ENCODE measurements around the gene GBF1. TPM values are rescaled to one million over a fixed set of nuclear protein-coding genes. Genes with fewer than 3 reads are reported as not detected.

GBF1 gene
- total and polyA plus RNA-seq, 10 of the 15 experiments (the other 5 are each of a cell fraction or from before 2014, with no cell fraction given), result 0.82 to 42.0 (median 21.8) TPM

- TF ChIP-seq, protein P1, sequence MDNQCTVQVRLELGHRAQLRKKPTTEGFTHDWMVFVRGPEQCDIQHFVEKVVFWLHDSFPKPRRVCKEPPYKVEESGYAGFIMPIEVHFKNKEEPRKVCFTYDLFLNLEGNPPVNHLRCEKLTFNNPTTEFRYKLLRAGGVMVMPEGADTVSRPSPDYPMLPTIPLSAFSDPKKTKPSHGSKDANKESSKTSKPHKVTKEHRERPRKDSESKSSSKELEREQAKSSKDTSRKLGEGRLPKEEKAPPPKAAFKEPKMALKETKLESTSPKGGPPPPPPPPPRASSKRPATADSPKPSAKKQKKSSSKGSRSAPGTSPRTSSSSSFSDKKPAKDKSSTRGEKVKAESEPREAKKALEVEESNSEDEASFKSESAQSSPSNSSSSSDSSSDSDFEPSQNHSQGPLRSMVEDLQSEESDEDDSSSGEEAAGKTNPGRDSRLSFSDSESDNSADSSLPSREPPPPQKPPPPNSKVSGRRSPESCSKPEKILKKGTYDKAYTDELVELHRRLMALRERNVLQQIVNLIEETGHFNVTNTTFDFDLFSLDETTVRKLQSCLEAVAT (IDR thresholded peaks at IDR 0.05), result no peak
- TF ChIP-seq TCF7 (IDR thresholded peaks at IDR 0.05; ENCODE audit: borderline replicate concordance) (no peak), CBFB (IDR thresholded peaks at IDR 0.05; ENCODE audit: low read depth) (no peak), ZNF384 (IDR thresholded peaks at IDR 0.05; ENCODE audit: borderline replicate concordance, low read depth, low read length) (no peak), PML (IDR thresholded peaks at IDR 0.05; ENCODE audit: low read length) (no peak), SUPT20H (IDR thresholded peaks at IDR 0.05; ENCODE audit: borderline replicate concordance, control insufficient read depth, low read depth, low read length) (no peak), NR2F1 (conservative IDR thresholded peaks at IDR 0.05) (no peak), MEF2B (IDR thresholded peaks at IDR 0.05; ENCODE audit: partially characterized antibody, poor library complexity, severe bottlenecking) (no peak), TARDBP (IDR thresholded peaks at IDR 0.05; ENCODE audit: borderline replicate concordance) (no peak), HDGF (IDR thresholded peaks at IDR 0.05) (no peak), BRCA1 (IDR thresholded peaks at IDR 0.05; ENCODE audit: low read depth, low read length) (no peak), USF2 (IDR thresholded peaks at IDR 0.05; ENCODE audit: borderline replicate concordance, low read depth, low read length) (no peak)
- TF ChIP-seq, protein P2, sequence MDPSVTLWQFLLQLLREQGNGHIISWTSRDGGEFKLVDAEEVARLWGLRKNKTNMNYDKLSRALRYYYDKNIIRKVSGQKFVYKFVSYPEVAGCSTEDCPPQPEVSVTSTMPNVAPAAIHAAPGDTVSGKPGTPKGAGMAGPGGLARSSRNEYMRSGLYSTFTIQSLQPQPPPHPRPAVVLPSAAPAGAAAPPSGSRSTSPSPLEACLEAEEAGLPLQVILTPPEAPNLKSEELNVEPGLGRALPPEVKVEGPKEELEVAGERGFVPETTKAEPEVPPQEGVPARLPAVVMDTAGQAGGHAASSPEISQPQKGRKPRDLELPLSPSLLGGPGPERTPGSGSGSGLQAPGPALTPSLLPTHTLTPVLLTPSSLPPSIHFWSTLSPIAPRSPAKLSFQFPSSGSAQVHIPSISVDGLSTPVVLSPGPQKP (IDR thresholded peaks at IDR 0.05; ENCODE audit: low read depth, low read length), result no peak
- TF ChIP-seq, protein P3, sequence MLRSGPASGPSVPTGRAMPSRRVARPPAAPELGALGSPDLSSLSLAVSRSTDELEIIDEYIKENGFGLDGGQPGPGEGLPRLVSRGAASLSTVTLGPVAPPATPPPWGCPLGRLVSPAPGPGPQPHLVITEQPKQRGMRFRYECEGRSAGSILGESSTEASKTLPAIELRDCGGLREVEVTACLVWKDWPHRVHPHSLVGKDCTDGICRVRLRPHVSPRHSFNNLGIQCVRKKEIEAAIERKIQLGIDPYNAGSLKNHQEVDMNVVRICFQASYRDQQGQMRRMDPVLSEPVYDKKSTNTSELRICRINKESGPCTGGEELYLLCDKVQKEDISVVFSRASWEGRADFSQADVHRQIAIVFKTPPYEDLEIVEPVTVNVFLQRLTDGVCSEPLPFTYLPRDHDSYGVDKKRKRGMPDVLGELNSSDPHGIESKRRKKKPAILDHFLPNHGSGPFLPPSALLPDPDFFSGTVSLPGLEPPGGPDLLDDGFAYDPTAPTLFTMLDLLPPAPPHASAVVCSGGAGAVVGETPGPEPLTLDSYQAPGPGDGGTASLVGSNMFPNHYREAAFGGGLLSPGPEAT (IDR thresholded peaks at IDR 0.05; ENCODE audit: low read depth), result no peak
- Histone ChIP-seq H3K4me3 (no peak overlapping the region), H3K36me3 (ENCODE audit: control insufficient read depth in 2 of 2, insufficient read depth in 2 of 2, low read length in 1 of 2) (peaks cover 0 to 5% of the 10 kb centered on the region in 2 experiments; a peak in 2 of 4 replicates), H3K79me2 (ENCODE audit: control insufficient read depth, insufficient read depth, low read length) (peaks cover 7% of the 10 kb centered on the region), H3K4me2 (ENCODE audit: control insufficient read depth, insufficient read depth) (no peak overlapping the region), H2AFZ (ENCODE audit: control insufficient read depth, low read depth, low read length) (no peak overlapping the region), H3K9me3 (replicated peaks; ENCODE audit: control insufficient read depth, insufficient read depth, low read length) (no peaks in the 10 kb centered on the region), H3K27me3 (replicated peaks in 1 of 2; ENCODE audit: control insufficient read depth in 2 of 2, insufficient read depth in 2 of 2, low read length in 1 of 2) (no peaks in the 10 kb centered on the region; a peak in 1 of 4 replicates), H3K27ac (ENCODE audit: control insufficient read depth, insufficient read depth) (no peak overlapping the region), H3K4me1 (ENCODE audit: control insufficient read depth, insufficient read depth, low read length) (peaks cover 18% of the 10 kb centered on the region), H3K9ac (ENCODE audit: control insufficient read depth, insufficient read depth, low read length) (no peak overlapping the region), H4K20me1 (ENCODE audit: control insufficient read depth, insufficient read depth) (peaks cover 2% of the 10 kb centered on the region; the same call in 1 of the 2 replicates)
- ATAC-seq, result no peak
- ChIA-PET CTCF (interaction anchor here (0.7 to 5.6 kb wide), 15 partner anchors 8 to 254 kb away, joined by 3 to 90 read pairs (median 10); partner anchors contain the start of genes C10orf95, CUEDC2, ELOVL3 and NFKB2), RAD21 (ENCODE audit: unreplicated experiment) (interaction anchor here (0.9 to 2.0 kb wide), 5 partner anchors 10 to 272 kb away, joined by 3 to 10 read pairs (median 3); partner anchors contain the start of gene NOLC1), SMC1A (ENCODE audit: uncharacterized antibody, unreplicated experiment) (interaction anchor here (1.2 to 4.2 kb wide), 6 partner anchors 11 to 72 kb away, joined by 3 to 42 read pairs (median 4); partner anchors contain the start of genes C10orf95, CUEDC2 and NFKB2), POLR2A (interaction anchor here (2.2 to 4.9 kb wide), 3 partner anchors 13 to 28 kb away, joined by 5 to 35 read pairs (median 28); partner anchors contain the start of genes C10orf95 and NFKB2)
- no peak for DNase-seq (ENCODE audit: low read depth, low spot score)
- 88% methylated on average over 13 of the region's 13 CpGs for WGBS (ENCODE audit: insufficient coverage, insufficient replicate concordance, low lambda C conversion rate, missing lambda C conversion rate)
- FAIRE-seq, result no peak
- in situ Hi-C loops (cut with MboI), result no loop called here
- BruUV-seq (replicated peaks), result no TSS peak
- intact Hi-C loops (cut with micrococcal nuclease; ENCODE audit: unreplicated experiment), result no loop called here
Observed at GRCh38 chr10:102423372-102423968, 178.1 kb downstream of the GBF1 start.

Measured in GM12878 (cell line).